ENCODE data around the gene VPS45.
"Not testable (repeated sequence)": the region's sequence is repeated elsewhere in the genome, so short reads cannot be mapped to it uniquely, and the experiment has no call there.

The VPS45 gene

DNA sequence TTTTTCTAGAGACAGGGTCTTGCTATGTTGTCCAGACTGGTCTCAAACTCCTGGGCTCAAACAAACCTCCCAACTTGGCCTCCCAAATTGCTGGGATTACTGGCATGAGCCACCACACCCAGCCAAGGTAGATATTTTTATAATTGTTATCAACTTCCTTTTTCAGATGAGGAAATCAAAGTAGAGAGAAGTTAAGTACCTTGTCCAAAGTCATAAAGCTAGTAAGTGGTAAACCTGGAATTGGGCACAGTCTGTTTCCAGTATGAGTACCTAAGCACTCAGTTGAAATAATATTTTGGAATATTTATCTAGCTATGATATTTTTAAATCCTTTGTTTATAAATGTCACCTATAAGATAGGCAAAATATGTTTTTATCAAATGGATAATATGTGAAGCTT, 59.9 kb downstream of the VPS45 start:
- no peak for DNase-seq (ENCODE audit: low read depth in 4 of 4, low spot score in 1 of 4)

DNA sequence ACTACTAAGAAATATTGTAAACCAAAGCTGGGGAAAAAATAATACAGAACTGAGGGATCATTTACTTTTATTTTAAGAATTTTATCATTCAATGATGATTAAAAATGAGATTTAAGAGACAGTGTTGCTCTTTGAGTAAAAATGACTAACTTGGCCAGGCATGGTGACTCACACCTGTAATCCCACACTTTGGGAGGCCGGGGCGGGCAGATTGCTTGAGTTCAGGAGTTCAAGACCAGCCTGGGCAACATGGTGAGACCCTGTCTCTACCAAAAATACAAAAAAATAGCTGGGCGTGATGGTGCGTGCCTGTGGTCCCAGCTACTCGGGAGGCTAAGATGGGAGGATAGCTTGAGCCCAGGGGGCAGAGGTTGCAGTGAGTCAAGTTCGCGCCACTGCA, 60.3 kb downstream of the VPS45 start:
- no peak for DNase-seq (ENCODE audit: low read depth in 4 of 4, low spot score in 1 of 4)

DNA sequence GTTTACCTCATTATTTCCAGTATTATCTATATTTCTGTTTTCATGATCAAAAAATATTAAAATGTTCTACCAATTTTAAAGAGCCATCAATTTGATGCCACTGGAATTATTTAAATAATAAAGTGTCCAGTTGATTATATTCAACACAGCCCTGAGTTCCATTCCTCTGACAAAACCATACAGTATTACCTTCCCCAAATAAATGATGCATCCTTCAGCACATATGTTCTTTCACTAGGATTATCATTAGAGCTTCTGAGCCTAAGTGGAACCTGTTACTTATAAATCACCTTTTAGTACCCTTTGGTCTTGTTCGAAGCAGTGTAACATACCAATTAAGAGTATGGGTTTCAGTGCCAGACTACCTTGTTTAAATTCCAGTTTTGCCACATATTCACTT, 64.8 kb downstream of the VPS45 start:
- no peak for DNase-seq (ENCODE audit: low read depth in 4 of 4, low spot score in 1 of 4)

DNA sequence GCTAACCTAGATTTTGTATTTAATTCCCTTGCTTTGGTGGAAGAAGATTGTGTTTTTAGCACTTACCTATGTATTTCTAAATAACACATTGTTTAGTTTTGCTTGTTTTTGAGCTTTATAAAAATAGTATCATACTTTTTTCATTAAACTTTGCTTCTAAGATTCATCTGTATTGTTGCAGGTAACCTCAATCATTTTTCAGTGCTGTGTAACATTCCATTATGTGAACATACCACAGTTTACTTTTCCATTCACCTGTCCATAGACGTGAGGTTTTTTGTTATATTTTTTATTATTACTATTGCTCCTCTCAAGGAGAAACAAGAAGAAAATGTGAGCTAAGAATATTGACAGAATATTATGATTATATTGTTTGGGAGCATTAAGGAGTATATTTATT, 67.0 kb downstream of the VPS45 start:
- no peak for DNase-seq (ENCODE audit: low read depth in 4 of 4, low spot score in 1 of 4)

- not testable (repeated sequence) for DNase-seq (ENCODE audit: low read depth in 4 of 4, low spot score in 1 of 4)
These were observed 67.8 kb downstream of the VPS45 start for GRCh38 chr1:150135400-150135799.

DNA sequence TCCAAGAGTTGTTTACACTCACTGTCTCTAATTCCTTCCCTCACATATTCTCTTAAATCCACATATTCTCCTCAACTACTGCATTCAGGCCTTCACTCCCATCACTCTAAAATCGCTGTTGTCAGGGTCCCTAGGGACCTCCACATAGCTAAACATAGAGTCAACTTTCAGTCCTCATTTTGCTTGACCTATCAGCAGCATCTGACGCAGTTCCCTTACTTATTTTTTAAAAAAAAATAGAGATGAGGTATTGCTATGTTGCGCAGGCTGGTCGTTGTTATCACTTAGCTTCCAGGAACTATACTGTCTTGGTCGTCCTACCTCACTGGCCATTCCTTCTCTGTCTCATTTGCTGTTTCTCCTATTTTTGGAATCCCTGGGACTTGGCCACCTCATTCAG, 70.5 kb downstream of the VPS45 start:
- DNase-seq (ENCODE audit: low read depth in 4 of 4, low spot score in 1 of 4), result no peak

DNA sequence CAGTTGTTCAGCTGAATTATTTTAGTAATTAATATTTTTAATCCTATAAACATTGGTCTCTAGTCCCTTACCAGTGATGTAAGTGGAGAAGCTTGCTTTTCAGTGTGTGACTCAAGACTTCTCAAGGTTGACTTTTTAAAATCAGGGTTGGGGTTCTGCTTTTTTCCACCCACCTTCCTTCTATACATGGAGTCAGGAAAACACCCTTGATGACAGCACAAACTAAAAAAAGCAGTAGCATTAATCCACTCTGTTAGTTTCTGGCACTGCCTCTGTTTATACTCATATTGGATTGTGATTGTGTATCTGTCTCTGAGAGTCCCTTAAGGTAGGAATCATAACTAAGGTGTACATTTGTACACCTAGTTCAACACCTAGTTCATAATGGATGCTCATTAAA, 73.9 kb downstream of the VPS45 start:
- no peak for DNase-seq (ENCODE audit: low read depth in 4 of 4, low spot score in 1 of 4)

DNA sequence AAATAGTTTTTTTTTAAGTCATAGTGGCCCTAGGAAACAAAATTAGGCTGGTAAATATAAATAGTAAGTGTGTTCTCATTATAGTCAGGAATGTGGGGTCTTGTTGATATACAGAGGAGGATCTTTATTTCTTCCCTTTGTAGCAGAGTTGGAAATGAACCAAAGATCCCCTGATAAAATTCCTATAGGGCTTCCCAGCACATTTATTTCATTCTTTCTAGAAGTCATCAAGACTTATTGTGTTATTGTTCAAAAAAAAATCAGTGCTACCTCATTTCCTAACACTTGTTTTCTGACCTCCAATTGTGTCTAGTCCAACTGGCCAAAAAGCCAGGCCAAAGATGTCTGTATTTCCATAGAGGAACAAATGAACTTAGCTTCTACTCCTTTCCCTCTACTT, 74.5 kb downstream of the VPS45 start:
- DNase-seq (ENCODE audit: low read depth in 4 of 4, low spot score in 1 of 4), result no peak

DNA sequence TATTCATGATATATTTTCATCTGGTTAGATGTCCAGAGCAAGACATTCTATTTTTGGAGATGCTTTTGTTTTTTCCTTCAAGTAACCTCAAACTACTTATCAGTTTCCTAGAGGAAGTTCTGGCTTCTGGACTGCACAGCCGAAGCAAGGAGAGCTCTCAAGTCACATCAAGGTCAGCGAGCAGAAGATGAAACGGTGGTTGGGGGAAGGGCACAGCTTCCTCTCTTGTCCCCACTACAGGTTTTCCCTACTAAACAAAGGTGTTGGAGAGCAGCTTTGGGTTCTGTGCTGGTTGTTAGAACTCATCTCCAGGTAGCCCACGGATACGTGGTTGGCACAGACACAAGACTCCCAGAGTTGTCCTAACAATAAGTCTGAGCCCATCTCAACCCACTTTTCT, 77.0 kb downstream of the VPS45 start:
- no peak for DNase-seq (ENCODE audit: low read depth in 4 of 4, low spot score in 1 of 4)

GRCh38 chr1:150146016-150146415, 78.4 kb downstream of the VPS45 start:
- DNase-seq (ENCODE audit: low read depth in 4 of 4, low spot score in 1 of 4), result not testable (repeated sequence)

DNA sequence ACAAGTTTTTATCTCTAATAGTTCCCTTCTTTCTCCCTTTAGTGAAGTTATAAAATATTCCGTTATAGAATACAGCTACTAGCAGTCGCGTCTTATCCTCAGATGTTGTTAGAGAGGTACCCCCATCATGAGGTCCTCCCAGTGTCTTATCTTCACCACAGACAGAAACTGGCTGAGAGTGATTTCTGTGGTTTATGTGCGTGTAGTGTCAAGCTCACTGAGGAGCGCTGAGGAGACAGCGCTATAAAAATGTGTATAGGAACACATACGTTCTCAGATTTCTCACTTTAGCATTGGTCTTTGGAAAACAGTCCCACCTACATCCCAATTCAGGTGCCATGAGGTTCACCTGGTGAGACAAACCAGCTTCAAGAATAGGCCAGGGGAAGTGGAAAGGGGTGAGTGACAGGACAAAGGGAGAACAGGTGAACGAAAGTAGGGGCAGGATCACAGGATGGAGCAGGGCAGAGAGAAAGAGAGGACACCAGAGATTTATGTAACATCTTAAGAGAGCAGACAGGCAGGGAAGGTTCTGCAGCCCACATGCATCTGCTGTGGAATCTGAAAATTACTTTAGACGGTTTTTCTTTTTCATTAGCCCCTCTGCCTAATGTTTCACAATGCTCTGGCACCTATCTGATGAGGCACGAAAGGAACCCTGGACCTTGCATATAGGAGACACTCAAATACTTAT, 79.4 kb downstream of the VPS45 start:
- DNase-seq (ENCODE audit: low read depth in 4 of 4, low spot score in 1 of 4), result no peak

- no peak for DNase-seq (ENCODE audit: low read depth in 4 of 4, low spot score in 1 of 4)
These were observed 81.3 kb downstream of the VPS45 start for GRCh38 chr1:150148837-150149270.

DNA sequence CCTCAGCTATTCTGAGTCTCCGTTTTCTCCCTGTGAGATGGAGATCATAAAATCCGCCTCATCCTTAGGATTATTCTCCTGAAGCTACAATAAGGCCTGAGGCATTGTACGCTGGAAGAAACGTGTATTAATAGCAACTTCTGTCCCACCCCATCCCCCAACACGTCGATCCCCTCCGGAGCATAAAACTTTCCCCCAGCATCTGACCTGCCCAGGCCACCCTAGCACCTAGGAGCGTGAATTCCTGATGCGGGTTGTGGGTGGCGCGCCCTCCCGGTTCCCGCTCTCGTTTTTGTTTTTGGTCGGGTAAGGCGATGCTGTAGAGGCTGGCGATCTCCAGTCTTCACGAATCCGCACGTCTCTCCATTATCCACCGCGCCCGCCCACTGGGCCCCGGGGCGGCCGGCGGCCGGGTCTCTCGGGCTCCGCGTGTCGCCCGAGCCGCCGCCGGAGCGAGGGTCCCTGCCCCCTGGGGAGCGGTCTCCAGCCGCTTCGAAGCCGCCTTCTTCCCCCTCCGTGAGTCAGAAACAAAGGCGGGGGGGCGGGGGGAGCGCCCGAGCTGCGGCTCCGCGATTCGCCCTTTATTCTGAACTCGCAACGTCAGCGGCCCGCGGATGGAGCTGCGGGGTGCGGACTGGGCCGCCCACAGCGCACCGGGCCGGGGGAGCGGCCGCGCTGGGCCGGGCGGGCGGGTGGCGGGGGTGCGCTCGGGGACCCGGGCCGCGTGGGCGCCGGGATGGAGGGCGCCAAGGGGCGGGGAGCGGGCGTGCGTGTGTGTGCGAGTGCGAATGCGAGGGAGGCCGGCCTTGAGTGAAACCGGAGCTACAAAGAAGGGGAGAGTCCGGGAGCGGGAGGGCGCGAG, 81.9 kb downstream of the VPS45 start, which contains the start of gene PLEKHO1:
Gene PLEKHO1 (plus strand): TSS at position 646 of the 862 bp plus-strand sequence. CDS start 342 bp downstream, outside the sequence.
- peak; percentile 57 to 72 (median 67) for DNase-seq (ENCODE audit: low read depth in 4 of 4, low spot score in 1 of 4)

GRCh38 chr1:150150133-150151021, 82.8 kb downstream of the VPS45 start:
- DNase-seq (ENCODE audit: low read depth in 4 of 4, low spot score in 1 of 4), result no peak

- DNase-seq (ENCODE audit: low read depth in 4 of 4, low spot score in 1 of 4), result peak in 2 of 4 experiments; percentile 26 to 27
These were observed 84.0 kb downstream of the VPS45 start for GRCh38 chr1:150151291-150152181.

- no peak for DNase-seq (ENCODE audit: low read depth in 4 of 4, low spot score in 1 of 4)
These were observed 84.6 kb downstream of the VPS45 start for GRCh38 chr1:150152182-150152536.

GRCh38 chr1:150152772-150153456, 85.3 kb downstream of the VPS45 start:
- DNase-seq (ENCODE audit: low read depth in 4 of 4, low spot score in 1 of 4), result no peak

DNA sequence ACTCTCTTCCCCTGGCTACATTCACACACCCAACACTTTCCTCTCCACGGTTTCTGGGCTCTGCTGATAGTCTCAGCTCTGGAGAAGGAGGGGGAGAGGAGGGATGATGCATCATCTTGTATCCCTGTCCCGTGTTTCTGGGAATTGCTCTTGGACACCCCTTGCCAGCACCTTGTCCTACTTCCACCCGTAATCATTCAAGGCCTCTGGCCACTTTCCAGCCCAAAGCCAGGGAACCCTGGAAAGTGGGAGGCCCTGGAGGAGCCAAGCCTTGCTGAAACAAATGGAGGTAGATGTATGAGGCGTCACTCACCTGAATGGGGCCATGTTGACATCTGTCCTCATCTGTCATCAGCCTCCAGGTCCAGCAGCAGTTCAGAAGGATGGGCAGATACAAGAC, 86.6 kb downstream of the VPS45 start:
- no peak for DNase-seq (ENCODE audit: low read depth in 4 of 4, low spot score in 1 of 4)

GRCh38 chr1:150155413-150156071, 88.0 kb downstream of the VPS45 start:
- no peak for DNase-seq (ENCODE audit: low read depth in 4 of 4, low spot score in 1 of 4)
